ENCODE data around the gene SLC5A9.

The SLC5A9 gene

DNA sequence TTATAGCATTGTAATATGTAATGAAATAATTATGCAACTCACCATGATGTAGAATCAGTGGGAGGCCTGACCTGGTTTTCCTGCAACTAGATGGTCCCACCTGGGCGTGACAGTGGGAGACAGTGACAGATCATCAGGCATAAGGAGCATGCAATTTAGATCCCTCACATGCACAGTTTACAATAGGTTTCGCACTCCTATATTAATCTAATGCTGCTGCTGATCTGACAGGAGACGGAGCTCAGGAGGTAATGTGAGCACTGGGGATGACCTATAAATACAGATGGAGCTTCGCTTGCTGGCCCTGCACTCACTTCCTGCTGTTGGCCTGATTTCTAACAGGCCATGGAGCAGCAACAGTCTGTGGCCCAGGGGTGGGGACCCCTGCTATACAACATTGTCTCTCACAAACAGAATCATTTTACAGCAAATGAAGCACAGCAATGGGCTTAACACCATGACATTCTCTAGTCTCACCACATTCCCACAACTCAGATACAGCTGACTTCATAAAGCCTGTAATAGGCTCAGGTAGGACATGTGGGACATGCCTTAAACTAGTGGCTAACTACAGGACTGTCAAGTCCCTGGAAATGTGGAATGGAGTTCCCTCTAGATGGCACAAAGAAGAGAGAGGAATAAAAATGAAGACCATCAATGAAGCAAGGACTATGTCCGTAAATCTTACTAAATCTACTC, 40.7 kb upstream of the SLC5A9 start:
- Histone ChIP-seq H3K4me3 (ENCODE audit: low read length, poor library complexity, severe bottlenecking) (no peak overlapping the region), H3K4me2 (ENCODE audit: low read depth, low read length, poor library complexity, severe bottlenecking) (peak overlapping the region; percentile 25), H3K9ac (ENCODE audit: low read depth, low read length, poor library complexity, severe bottlenecking) (peak overlapping the region; percentile 2)

GRCh38 chr1:48182439-48182838, 40.1 kb upstream of the SLC5A9 start:
- TF ChIP-seq CTCF (conservative IDR thresholded peaks at IDR 0.05; ENCODE audit: low read length) (no peak), EZH2phosphoT487 (IDR thresholded peaks at IDR 0.05; ENCODE audit: borderline replicate concordance) (no peak)
- no peaks in the 10 kb centered on the region for H3K79me2 ChIP-seq (ENCODE audit: insufficient read depth, low read length)
- H3K4me2 ChIP-seq (ENCODE audit: low read depth, low read length, poor library complexity, severe bottlenecking) = peak overlapping the region; percentile 25
- H3K36me3 ChIP-seq (ENCODE audit: insufficient read depth, low read length) = no peaks in the 10 kb centered on the region
- no peaks in the 10 kb centered on the region for H4K20me1 ChIP-seq (ENCODE audit: insufficient read depth, low read length, poor library complexity, severe bottlenecking)
- H3K9me3 ChIP-seq (ENCODE audit: insufficient read depth, low read depth, low read length) = peaks cover under 1% of the 10 kb centered on the region; the same call in 1 of the 2 replicates
- peak overlapping the region; percentile 69 for H2AFZ ChIP-seq (ENCODE audit: low read length)
- peaks cover 45% of the 10 kb centered on the region for H3K4me1 ChIP-seq (ENCODE audit: insufficient read depth, low read length, poor library complexity, severe bottlenecking)
- peak overlapping the region; percentile 2 for H3K9ac ChIP-seq (ENCODE audit: low read depth, low read length, poor library complexity, severe bottlenecking)
- H3K4me3 ChIP-seq (ENCODE audit: low read length, poor library complexity, severe bottlenecking) = no peak overlapping the region
- no peaks in the 10 kb centered on the region for H3K9me2 ChIP-seq (replicated peaks; ENCODE audit: low read depth, low read length)
- no peaks in the 10 kb centered on the region for H3K27me3 ChIP-seq (ENCODE audit: insufficient read depth, low read length, poor library complexity, severe bottlenecking)
- H3F3A ChIP-seq (ENCODE audit: low read depth) = peaks cover 5% of the 10 kb centered on the region; the same call in 1 of the 2 replicates

More for the DNA sequence above, 40.7 kb upstream of the SLC5A9 start:
- TF ChIP-seq EZH2phosphoT487 (IDR thresholded peaks at IDR 0.05; ENCODE audit: borderline replicate concordance) = no peak
- no peak for TF ChIP-seq CTCF (conservative IDR thresholded peaks at IDR 0.05; ENCODE audit: low read length)
- H3K4me1 ChIP-seq (ENCODE audit: insufficient read depth, low read length, poor library complexity, severe bottlenecking) = peaks cover 47% of the 10 kb centered on the region
- no peaks in the 10 kb centered on the region for H3K9me3 ChIP-seq (ENCODE audit: insufficient read depth, low read depth, low read length)
- H3K79me2 ChIP-seq (ENCODE audit: insufficient read depth, low read length) = no peaks in the 10 kb centered on the region
- H4K20me1 ChIP-seq (ENCODE audit: insufficient read depth, low read length, poor library complexity, severe bottlenecking) = no peaks in the 10 kb centered on the region
- H3K9me2 ChIP-seq (replicated peaks; ENCODE audit: low read depth, low read length) = no peaks in the 10 kb centered on the region
- H3K27me3 ChIP-seq (ENCODE audit: insufficient read depth, low read length, poor library complexity, severe bottlenecking) = no peaks in the 10 kb centered on the region
- peak overlapping the region; percentile 69 for H2AFZ ChIP-seq (ENCODE audit: low read length)
- no peaks in the 10 kb centered on the region for H3K36me3 ChIP-seq (ENCODE audit: insufficient read depth, low read length)
- H3F3A ChIP-seq (ENCODE audit: low read depth) = peaks cover 5% of the 10 kb centered on the region; the same call in 1 of the 2 replicates

DNA sequence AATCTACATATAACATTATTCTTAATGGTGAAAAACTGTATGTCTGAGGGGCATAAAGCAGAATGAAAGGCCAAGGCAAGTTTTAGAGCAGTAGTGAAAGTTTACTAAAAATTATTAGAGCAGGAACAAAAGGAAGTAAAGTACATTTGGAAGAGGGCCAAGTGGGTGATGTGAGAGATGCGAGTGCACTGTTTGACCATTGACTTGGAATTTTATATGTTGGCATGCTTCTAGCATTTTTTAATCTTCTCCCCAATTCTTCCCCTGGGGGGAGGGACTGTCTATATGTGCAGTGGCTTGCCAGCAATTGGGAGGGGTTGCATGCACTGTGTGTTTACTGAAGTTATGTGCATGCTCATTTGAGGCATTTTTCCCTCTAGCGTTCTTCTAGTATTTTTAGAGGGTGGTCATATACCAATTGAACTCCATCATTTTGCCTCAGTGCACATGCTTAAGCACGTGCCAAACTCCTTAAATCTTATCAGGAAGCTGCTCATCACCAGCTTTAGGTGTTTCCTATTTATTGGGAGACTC, 36.1 kb upstream of the SLC5A9 start:
- H2AFZ ChIP-seq (ENCODE audit: low read length) = no peak overlapping the region
- no peaks in the 10 kb centered on the region for H3K36me3 ChIP-seq (ENCODE audit: insufficient read depth, low read length)
- H3K27me3 ChIP-seq (ENCODE audit: insufficient read depth, low read length, poor library complexity, severe bottlenecking) = no peaks in the 10 kb centered on the region
- no peaks in the 10 kb centered on the region for H3K79me2 ChIP-seq (ENCODE audit: insufficient read depth, low read length)
- no peak for TF ChIP-seq CTCF (conservative IDR thresholded peaks at IDR 0.05; ENCODE audit: low read length)
- no peak for TF ChIP-seq EZH2phosphoT487 (IDR thresholded peaks at IDR 0.05; ENCODE audit: borderline replicate concordance)
- no peak overlapping the region for H3K9ac ChIP-seq (ENCODE audit: low read depth, low read length, poor library complexity, severe bottlenecking)
- H3K9me2 ChIP-seq (replicated peaks; ENCODE audit: low read depth, low read length) = no peaks in the 10 kb centered on the region
- H3K9me3 ChIP-seq (ENCODE audit: insufficient read depth, low read depth, low read length) = peaks cover 19% of the 10 kb centered on the region; the same call in 1 of the 2 replicates
- peaks cover 15% of the 10 kb centered on the region for H3K4me1 ChIP-seq (ENCODE audit: insufficient read depth, low read length, poor library complexity, severe bottlenecking)
- H3K4me2 ChIP-seq (ENCODE audit: low read depth, low read length, poor library complexity, severe bottlenecking) = no peak overlapping the region
- H3K4me3 ChIP-seq (ENCODE audit: low read length, poor library complexity, severe bottlenecking) = no peak overlapping the region
- no peaks in the 10 kb centered on the region for H4K20me1 ChIP-seq (ENCODE audit: insufficient read depth, low read length, poor library complexity, severe bottlenecking)
- H3F3A ChIP-seq (ENCODE audit: low read depth) = no peaks in the 10 kb centered on the region

All from Loucy (cell line).